ENCODE results near the gene NEURL1B.

NEURL1B gene

GRCh38 chr5:172733131-172733973 is 92.3 kb downstream of the NEURL1B start:
- TF ChIP-seq, protein P1, sequence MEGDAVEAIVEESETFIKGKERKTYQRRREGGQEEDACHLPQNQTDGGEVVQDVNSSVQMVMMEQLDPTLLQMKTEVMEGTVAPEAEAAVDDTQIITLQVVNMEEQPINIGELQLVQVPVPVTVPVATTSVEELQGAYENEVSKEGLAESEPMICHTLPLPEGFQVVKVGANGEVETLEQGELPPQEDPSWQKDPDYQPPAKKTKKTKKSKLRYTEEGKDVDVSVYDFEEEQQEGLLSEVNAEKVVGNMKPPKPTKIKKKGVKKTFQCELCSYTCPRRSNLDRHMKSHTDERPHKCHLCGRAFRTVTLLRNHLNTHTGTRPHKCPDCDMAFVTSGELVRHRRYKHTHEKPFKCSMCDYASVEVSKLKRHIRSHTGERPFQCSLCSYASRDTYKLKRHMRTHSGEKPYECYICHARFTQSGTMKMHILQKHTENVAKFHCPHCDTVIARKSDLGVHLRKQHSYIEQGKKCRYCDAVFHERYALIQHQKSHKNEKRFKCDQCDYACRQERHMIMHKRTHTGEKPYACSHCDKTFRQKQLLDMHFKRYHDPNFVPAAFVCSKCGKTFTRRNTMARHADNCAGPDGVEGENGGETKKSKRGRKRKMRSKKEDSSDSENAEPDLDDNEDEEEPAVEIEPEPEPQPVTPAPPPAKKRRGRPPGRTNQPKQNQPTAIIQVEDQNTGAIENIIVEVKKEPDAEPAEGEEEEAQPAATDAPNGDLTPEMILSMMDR (conservative IDR thresholded peaks at IDR 0.05), result no peak
- no peak overlapping the region for H3K27ac ChIP-seq

- TF ChIP-seq, protein P1 (conservative IDR thresholded peaks at IDR 0.05), result no peak
- no peak overlapping the region for H3K27ac ChIP-seq
Observed at GRCh38 chr5:172733974-172734346, 92.9 kb downstream of the NEURL1B start.

DNA sequence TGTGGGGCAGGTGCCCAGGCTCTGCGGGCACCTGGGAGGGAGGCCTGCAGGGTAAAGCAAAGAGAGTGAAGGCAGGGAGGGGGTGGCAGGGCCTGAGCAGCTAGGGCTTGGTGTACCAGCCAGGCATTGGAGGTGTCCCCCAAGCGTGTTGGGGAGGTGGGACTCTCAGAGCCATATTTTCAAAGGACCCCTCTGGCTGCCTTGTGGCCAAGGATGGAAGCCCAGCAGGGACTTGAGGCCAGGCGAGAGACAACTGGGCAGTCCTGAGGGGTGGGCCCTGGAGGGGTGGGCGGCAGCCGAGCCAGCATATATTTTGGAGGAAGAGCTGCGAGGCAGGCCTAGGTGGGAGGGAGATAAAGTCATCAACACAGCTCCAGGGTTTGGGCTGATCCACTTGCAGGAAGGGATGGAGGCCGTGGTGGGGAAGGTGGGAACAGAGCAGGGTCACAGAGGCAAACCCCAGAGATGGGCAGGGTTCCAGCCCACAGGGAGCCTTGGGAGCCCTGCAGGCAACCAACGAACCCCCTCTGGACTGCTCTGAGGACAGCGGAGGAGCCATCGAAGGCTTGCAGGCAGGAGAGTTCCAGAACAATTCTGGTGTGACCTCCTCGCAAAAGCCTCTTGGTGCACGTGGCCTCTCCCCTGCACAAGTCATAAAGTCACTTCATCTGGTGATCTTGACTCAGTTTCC is 94.2 kb downstream of the NEURL1B start:
- TF ChIP-seq, protein P1 (conservative IDR thresholded peaks at IDR 0.05), result no peak
- no peak overlapping the region for H3K27ac ChIP-seq

- H3K27ac ChIP-seq, result no peak overlapping the region
- TF ChIP-seq, protein P1 (conservative IDR thresholded peaks at IDR 0.05), result no peak
Observed at GRCh38 chr5:172736508-172737135, 95.6 kb downstream of the NEURL1B start.

DNA sequence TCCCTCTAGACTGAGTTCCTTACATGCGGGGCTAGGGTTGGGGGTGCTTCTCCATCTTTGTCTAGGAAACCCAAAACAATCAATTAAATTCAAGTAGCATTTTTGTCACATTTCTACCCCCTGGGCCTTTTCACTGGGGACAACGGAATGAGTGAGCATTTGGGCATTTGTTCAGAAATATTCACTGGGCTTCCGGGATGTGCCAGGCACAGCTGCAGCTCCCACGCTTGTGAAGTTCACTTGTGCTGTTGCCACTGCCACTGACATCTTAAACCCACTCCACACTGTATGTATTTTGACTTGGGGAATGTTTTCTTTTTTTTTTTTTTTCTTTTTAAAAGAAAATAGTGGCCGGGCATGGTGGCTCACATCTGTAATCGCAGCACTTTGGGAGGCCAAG is 98.3 kb downstream of the NEURL1B start:
- TF ChIP-seq, protein P1 (conservative IDR thresholded peaks at IDR 0.05), result no peak
- no peak overlapping the region for H3K27ac ChIP-seq

DNA sequence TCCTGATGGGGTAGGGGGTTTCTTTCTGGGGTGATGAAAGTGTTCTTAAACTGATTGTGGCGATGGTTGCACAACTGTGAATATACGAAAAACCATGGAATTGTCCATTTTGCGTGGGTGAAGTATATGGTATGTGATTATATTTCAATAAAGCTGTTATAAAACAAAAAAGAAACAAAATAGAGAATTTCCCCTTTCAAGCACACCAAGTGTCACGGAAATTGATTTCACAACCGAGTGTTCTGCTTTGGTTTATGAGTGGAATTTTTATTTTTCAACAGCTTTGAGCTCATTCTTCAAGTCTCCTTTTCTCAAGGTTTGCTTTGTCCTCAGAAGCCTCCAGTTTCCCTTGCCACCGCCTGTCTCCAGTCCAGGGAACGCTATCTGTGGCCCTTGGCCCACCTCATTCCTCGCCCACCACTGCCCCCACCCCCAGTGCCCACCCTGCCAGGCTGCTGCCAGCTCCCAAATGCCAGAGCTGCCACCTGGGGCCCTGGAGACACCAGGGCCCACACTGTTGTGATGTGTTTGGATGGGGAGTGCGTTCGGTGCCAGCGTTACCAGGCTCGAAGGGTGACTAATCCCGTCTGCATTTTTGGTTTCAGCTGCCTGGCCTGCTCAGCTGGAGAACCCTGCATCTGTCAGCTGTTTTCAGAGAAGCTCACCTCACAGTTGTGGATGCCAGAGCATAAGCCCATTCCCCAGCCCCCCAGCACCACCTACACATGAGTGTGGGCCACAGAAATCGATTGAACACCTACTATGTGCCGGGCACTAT is 99.6 kb downstream of the NEURL1B start:
- TF ChIP-seq, protein P1 (conservative IDR thresholded peaks at IDR 0.05), result no peak
- H3K27ac ChIP-seq, result no peak overlapping the region

Measured in VCaP (cell line).